GM12865 (cell line): Measurements from ENCODE around the gene OTUB2.

ENCODE experiments used
- DNase-seq: peaks from one replicate; pipeline ENCODE4 v3.0.0; 2010; ENCODE audit warnings: low read depth
- H3K4me3 ChIP-seq: 2 replicates; pipeline ENCODE4 v1.5.1; 2011; ENCODE audit warnings: mild to moderate bottlenecking, low read depth, low read length, control low read depth
- CTCF ChIP-seq: IDR thresholded peaks from 2 replicates; pipeline ENCODE4 v1.5.1; 2011; ENCODE audit warnings: low read length, control low read depth, low read depth, inconsistent platforms; ENCODE audit not compliant: insufficient read depth; ENCODE audit errors: missing control alignments

Gene OTUB2

DNA sequence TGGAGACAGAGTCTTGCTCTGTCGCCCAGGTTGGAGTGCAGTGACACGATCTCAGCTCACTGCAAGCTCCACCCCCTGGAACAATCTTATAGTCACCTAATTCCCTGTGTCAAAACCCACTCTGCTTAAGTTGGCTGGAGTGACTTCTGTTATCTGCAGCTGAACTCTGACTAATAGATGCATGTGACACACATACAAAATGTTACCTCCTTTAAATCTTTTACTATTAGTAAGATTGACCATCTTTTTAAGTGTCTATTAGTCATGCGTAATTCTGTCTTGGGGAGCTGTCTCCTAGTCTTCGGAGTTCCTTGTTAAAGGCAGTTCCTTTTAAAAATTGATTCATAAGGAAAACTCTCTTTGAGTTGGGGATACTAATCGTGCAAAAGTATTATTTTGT lies 62.4 kb downstream of the OTUB2 start:
- no peak overlapping the region for H3K4me3 ChIP-seq
- DNase-seq, result no peak
- TF ChIP-seq CTCF, result no peak

GRCh38 chr14:94089479-94089878 lies 63.3 kb downstream of the OTUB2 start:
- DNase-seq, result no peak
- TF ChIP-seq CTCF, result no peak
- no peak overlapping the region for H3K4me3 ChIP-seq

DNA sequence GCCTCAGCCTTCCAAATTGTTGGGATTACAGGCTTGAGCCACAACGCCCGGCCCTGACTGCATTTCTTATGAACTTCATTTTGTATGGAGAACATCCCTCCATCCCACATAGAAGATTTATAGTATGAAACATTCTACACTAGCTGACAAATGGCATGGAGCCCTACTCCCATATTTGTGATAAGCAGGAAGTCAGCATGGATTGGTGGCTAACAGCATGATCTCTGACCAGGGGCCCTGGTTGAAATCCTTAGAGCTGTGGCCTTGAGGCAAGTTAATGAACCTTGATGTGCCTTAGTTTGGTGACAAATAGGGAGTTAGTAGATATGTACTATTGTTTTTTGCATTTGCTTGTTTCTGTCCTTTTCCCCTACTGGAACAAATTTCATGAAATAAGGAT lies 67.3 kb downstream of the OTUB2 start:
- no peak overlapping the region for H3K4me3 ChIP-seq
- DNase-seq, result no peak
- no peak for TF ChIP-seq CTCF

DNA sequence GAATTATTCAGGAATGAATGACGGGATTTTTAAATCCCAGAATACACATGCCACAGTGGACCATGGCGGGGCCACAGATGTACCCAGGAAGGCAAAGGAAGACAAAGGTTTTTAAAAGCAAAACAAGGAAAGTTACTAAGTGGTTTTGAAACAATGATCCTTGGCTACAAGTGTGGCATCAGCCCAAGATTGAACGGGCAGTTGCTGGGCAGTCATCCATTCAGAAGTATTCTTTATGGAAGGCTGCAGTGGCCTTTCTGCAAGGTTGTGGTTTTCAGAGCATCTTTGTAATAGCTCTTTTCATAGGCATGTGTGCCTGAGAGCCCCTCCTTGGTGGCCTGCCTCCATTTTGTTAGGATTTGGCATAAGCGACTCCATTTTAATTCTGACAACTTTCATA lies 71.0 kb downstream of the OTUB2 start:
- H3K4me3 ChIP-seq, result no peak overlapping the region
- no peak for TF ChIP-seq CTCF
- no peak for DNase-seq
